GM18951 (cell line): Measurements from ENCODE around the gene TUSC2.
A peak's percentile ranks its signal among the peaks of the same experiment; 100 is the strongest.
"Not testable (repeated sequence)": the region's sequence is repeated elsewhere in the genome, so short reads cannot be mapped to it uniquely, and the experiment has no call there.

ENCODE experiments used
- POLR2A ChIP-seq: IDR thresholded peaks from 4 replicates; pipeline ENCODE4 v1.6.1; 2011; ENCODE audit warnings: mild to moderate bottlenecking; ENCODE audit not compliant: insufficient read length, insufficient read depth; ENCODE audit errors: extremely low read depth
- in situ Hi-C: fragments of 300-500 bp; cut with MboI; formaldehyde crosslinking; loops from one replicate; pipeline ENCODE4 v1.12.0; 2022; ENCODE audit warnings: low sequenced_read_pairs, mixed read lengths, inconsistent platforms; ENCODE audit not compliant: unreplicated experiment

Gene TUSC2

GRCh38 chr3:50294492-50295403 lies 33.3 kb downstream of the TUSC2 start:
- in situ Hi-C loops: no loop called here
- no peak for TF ChIP-seq POLR2A

DNA sequence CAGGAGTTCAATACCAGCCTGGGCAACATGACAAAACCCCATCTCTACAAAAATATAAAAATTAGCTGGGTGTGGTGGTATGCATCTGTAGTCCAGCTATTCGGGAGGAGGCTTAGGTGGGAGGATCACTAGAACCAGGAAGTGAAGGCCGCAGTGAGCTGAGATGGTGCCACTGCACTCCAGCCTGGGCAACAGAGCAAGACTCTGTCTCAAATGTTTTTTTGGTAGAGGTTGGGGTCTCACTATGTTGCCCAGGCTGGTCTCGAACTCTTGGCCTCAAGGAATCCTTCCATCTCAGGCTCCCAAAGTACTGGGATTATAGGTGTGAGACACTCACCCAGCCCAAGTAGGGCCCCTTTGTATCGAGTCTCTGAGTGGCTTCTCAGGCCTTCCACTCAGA lies 33.9 kb downstream of the TUSC2 start:
- TF ChIP-seq POLR2A: no peak
- in situ Hi-C loops: no loop called here

DNA sequence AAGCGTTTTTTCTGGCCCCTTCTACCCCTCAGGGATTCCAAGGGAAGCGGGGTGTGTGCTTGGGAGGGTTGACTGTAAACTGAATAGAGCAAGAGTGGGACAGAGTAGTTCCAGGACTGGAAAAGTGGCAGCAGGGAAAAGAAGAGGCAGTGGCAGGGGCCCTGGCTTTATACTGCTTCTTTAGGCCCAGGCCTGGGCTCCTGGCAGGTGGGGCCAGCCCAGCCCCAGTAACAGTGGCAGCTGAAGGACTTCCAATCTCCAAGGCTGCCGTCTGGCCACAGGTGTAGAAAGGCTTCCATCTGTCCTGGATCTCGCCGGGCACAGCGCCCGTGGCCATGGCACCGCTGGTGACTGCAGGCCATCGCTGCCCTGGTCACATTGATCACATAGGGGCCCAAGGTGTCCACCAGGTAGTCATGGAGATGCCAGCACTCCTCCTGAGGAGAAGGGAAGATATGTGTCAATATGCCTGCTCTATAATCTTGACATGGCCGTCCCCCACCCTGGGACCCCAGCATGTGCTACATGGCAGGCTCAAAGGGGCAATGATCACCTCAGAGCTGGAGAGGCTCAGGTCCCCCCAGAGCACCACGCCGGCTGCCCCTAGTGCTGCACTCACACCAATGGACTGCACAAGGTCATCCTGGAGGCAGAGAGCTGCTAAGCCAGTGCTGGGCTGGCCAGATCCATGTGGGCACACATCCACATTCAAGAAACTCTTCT lies 34.8 kb downstream of the TUSC2 start:
- no peak for TF ChIP-seq POLR2A
- in situ Hi-C loops: no loop called here

GRCh38 chr3:50292159-50293078 lies 35.6 kb downstream of the TUSC2 start, which contains the start of gene IFRD2:
Gene IFRD2 (minus strand): TSS chr3:50292429. CDS start chr3:50292274, 155 bp downstream.
- in situ Hi-C loops: no loop called here
- TF ChIP-seq POLR2A: peak; percentile 77

GRCh38 chr3:50290161-50290641 lies 37.8 kb downstream of the TUSC2 start:
- in situ Hi-C loops: no loop called here

DNA sequence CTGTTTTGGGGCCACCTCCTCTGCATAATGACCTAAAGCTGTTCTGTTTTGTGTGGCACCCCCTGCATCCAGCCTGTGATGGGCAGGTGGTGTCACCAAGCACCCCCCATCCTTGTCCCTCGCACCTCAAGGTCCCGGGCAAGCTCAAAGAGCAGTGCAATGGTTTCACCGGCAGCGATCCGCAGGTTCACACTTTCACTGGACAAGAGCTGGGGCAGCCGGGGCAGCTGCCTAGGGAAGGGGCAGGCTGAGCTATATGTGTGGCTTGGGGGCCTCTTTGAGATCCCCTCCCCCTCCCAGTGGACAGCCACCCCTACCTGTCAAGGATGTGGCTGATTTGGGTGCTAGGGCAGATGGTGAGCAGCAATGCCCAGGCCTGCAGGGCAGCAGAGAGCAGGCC lies 38.9 kb downstream of the TUSC2 start:
- TF ChIP-seq POLR2A: no peak
- in situ Hi-C loops: no loop called here

More at GRCh38 chr3:50290161-50290641, 37.8 kb downstream of the TUSC2 start:
- no peak for TF ChIP-seq POLR2A

DNA sequence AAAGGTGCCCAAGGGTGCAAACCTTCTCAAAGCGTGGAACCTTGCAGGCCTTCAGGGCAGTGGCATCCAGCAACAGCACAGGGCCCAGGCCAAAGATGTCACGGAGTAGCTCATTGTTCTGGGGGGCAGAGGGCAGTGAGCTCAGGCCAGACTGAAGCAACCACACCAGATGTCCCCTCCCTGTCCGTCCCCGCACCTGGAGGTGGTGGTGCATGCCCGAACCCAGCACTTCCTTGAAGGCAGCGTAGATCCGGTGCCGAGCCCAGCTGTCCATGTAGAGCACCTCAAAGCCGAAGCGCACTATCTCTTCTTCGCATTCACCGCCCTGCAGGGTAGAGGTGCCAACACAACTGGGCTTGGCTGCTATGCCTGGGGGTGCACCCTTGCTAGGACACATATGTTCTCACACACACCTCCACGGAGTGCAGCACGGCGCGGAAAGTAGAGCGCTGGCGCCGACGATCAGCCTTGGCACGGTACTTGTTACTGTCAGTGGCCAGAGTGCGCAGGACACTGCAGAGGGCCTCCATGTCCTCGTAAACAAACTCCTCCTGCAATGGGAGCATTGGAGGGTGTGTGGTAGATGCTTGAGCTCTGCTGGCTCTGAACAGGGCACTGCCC lies 39.5 kb downstream of the TUSC2 start:
- in situ Hi-C loops: no loop called here
- TF ChIP-seq POLR2A: no peak

DNA sequence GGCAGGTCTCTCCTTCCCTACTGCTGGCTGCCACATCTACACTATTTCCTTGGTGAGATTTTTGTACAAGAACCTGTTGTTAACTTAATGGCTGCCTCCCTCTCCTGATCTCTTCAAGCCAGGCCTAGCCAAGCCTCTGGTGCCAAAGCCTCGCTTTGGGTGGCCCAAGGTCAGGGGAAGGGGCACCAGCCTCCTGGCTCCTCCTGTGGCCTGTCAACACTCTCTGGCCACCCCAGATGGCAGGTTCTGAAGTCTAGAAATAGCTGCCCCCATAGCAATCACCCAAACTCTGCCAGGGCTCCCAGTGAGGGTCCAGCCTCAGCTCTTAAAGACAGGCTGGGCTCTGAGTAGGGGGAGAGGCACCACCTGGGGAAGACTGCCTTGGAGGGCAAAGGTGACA lies 40.8 kb downstream of the TUSC2 start:
- in situ Hi-C loops: no loop called here
- no peak for TF ChIP-seq POLR2A

DNA sequence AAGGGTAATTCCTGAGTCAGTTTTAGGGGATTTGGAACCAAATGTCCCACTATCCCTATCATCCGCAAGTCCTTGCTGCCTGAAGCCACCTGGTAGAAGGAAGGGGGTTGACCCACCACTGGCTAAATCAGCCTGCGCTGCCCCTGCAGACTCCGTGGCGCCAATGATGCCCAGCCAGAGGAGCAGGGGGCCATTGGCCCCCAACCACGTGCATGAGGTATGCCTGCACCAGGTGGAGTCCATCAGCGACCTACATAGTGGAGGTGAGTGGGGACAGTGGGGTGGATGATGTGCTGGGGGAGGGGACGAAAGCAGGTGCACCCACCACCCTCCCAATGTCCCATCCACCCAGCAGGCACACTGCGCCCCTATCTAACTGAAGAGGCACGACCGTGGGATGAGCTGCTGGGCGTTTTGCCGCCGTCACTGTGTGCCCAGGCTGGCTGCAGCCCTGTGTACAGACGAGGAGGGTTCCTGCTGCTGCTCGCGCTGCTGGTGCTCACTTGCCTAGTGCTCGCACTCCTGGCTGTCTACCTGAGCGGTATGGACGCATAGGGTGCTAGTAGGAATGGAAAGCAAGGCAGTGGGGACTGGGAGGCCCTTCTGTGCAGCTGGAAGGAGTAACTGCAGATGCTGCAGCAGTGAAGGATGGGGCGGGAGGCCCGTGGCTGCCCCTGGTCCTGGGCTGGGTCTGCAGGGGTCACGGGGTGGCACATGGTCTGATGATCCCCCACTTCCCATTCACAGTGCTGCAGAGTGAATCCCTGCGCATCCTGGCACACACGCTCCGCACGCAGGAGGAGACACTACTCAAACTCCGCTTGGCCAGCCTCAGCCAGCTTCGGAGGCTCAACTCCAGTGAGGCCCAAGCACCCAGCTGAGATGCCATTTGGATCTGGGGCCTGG lies 41.4 kb downstream of the TUSC2 start:
- in situ Hi-C loops: no loop called here
- TF ChIP-seq POLR2A: no peak

DNA sequence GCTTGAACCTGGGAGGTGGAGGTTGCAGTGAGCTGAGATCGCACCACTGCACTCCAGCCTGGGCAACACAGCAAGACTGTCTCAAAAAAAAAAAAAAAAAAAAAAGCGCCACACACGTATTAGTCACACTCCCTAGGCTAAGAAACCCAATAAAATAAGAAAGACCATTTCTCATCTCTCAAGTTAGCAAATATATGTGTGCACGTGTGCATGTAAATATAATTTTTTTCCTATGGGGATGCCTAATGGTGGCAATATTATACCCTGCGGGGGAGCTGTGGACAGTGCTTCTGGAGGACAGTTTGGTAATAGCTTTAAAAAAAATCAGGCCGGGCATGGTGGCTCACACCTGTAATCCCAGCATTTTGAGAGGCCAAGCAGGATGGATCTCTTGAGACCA lies 43.9 kb downstream of the TUSC2 start:
- in situ Hi-C loops: not testable (repeated sequence)

- TF ChIP-seq POLR2A: no peak
- in situ Hi-C loops: no loop called here
These were observed 48.6 kb downstream of the TUSC2 start for GRCh38 chr3:50279255-50280016.

DNA sequence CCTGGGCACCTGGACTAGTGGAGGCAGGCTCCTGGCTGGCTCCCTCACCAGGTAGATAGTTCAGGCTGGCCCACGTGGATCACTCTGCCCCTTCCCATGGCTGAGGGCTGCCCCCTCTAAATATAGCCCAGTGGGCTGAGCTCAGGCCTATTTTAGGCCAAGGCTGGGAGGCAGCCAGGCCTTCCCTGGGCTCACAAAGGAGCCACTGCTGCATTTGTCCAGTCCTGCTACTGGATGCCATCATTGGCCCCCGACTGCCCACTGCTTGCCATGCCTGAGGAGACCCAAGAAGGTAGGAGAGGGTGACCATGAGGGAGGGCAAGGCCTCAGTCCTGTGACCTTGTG lies 49.2 kb downstream of the TUSC2 start, which contains the start of gene LSMEM2:
LSMEM2 (plus strand) TSS at position 208 of the 345 bp plus-strand sequence; CDS start at position 235, 27 bp downstream.
- in situ Hi-C loops: no loop called here
- TF ChIP-seq POLR2A: no peak
